HL-60 (cell line): ENCODE data around the gene RIOK1.

ENCODE experiments used
- DNase-seq, 2 experiments: peaks; one replicate each; pipeline ENCODE4 v3.0.0-alpha.2; 2010 to 2020; ENCODE audit warnings: low read depth in 1 of 2, low spot score in 1 of 2
- H3K27ac ChIP-seq: fragments of 250-450 bp; sonication (Bioruptor Pico); replicated peaks from 2 replicates; pipeline ENCODE4 v1.5.1; 2020; ENCODE audit warnings: mild to moderate bottlenecking, moderate library complexity
- H3K27me3 ChIP-seq: fragments of 250-450 bp; sonication (Bioruptor Pico); 2 replicates; pipeline ENCODE4 v1.5.1; 2021; ENCODE audit warnings: mild to moderate bottlenecking, moderate library complexity; ENCODE audit not compliant: insufficient read depth, poor library complexity, severe bottlenecking
- H3K4me3 ChIP-seq: replicated peaks from 2 replicates; pipeline ENCODE4 v1.5.1; 2011; ENCODE audit warnings: mild to moderate bottlenecking, control low read depth, low read length; ENCODE audit not compliant: insufficient read depth
- GABPA ChIP-seq: IDR thresholded peaks from 2 replicates; pipeline ENCODE4 v1.6.1; 2012; ENCODE audit warnings: low read depth
- POLR2AphosphoS5 ChIP-seq: IDR thresholded peaks from 2 replicates; pipeline ENCODE4 v1.6.1; 2012; ENCODE audit warnings: low read depth
- SPI1 ChIP-seq: IDR thresholded peaks from 2 replicates; pipeline ENCODE4 v1.6.1; 2012; ENCODE audit warnings: low read depth, mild to moderate bottlenecking, borderline replicate concordance
- TF ChIP-seq, protein P1 (sequence below): IDR thresholded peaks from one replicate; pipeline ENCODE4 v1.5.1; 2011; ENCODE audit warnings: low read length, control low read depth, inconsistent platforms; ENCODE audit not compliant: insufficient read depth
- TF ChIP-seq, protein P2 (sequence below): IDR thresholded peaks from 2 replicates; pipeline ENCODE4 v1.6.1; 2012; ENCODE audit warnings: low read depth; ENCODE audit not compliant: insufficient replicate concordance

The RIOK1 gene

DNA sequence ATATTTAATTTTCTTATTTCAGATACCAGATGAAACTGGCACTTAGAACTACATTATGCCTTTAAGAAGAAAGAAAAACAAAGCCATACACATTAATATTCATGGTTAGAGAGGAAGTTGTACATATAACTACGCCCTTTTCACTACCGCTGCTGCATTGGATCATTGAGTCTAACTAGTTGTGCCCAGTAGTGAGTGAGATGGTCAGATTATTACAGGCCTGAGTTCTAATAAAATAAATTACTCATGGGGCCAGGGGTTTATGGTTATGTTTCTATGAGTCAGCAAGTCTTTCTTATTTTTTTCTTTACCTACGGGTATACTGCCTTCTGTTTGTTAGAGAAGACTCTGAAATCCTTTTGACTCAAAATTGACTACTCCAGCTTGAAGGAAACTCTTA is 11.5 kb downstream of the RIOK1 start:
- no peak for TF ChIP-seq GABPA
- TF ChIP-seq SPI1: no peak
- TF ChIP-seq POLR2AphosphoS5: no peak
- TF ChIP-seq, protein P1, sequence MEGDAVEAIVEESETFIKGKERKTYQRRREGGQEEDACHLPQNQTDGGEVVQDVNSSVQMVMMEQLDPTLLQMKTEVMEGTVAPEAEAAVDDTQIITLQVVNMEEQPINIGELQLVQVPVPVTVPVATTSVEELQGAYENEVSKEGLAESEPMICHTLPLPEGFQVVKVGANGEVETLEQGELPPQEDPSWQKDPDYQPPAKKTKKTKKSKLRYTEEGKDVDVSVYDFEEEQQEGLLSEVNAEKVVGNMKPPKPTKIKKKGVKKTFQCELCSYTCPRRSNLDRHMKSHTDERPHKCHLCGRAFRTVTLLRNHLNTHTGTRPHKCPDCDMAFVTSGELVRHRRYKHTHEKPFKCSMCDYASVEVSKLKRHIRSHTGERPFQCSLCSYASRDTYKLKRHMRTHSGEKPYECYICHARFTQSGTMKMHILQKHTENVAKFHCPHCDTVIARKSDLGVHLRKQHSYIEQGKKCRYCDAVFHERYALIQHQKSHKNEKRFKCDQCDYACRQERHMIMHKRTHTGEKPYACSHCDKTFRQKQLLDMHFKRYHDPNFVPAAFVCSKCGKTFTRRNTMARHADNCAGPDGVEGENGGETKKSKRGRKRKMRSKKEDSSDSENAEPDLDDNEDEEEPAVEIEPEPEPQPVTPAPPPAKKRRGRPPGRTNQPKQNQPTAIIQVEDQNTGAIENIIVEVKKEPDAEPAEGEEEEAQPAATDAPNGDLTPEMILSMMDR: no peak
- Histone ChIP-seq H3K27me3 (no peaks in the 10 kb centered on the region), H3K27ac (no peak overlapping the region), H3K4me3 (no peak overlapping the region)
- no peak for DNase-seq

DNA sequence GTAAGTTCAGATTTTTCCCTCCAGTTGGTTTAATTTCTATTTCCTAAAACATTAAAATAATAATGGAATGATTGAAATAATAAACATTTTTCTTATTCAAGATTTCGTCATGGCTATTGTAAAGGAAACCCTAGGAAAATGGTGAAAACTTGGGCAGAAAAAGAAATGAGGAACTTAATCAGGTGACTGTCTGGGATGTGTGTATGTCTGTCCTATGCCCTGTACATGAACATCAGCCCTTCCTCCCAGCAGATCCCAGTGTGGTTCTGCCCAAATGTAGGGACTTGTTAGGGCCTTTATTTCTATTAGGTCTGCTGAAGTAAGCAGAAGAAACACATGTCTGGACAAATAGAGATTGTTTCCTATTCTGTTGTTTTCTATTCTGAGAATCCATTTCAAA is 13.1 kb downstream of the RIOK1 start:
- no peak for TF ChIP-seq POLR2AphosphoS5
- TF ChIP-seq, protein P2, sequence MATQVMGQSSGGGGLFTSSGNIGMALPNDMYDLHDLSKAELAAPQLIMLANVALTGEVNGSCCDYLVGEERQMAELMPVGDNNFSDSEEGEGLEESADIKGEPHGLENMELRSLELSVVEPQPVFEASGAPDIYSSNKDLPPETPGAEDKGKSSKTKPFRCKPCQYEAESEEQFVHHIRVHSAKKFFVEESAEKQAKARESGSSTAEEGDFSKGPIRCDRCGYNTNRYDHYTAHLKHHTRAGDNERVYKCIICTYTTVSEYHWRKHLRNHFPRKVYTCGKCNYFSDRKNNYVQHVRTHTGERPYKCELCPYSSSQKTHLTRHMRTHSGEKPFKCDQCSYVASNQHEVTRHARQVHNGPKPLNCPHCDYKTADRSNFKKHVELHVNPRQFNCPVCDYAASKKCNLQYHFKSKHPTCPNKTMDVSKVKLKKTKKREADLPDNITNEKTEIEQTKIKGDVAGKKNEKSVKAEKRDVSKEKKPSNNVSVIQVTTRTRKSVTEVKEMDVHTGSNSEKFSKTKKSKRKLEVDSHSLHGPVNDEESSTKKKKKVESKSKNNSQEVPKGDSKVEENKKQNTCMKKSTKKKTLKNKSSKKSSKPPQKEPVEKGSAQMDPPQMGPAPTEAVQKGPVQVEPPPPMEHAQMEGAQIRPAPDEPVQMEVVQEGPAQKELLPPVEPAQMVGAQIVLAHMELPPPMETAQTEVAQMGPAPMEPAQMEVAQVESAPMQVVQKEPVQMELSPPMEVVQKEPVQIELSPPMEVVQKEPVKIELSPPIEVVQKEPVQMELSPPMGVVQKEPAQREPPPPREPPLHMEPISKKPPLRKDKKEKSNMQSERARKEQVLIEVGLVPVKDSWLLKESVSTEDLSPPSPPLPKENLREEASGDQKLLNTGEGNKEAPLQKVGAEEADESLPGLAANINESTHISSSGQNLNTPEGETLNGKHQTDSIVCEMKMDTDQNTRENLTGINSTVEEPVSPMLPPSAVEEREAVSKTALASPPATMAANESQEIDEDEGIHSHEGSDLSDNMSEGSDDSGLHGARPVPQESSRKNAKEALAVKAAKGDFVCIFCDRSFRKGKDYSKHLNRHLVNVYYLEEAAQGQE: no peak
- no peak for TF ChIP-seq SPI1
- TF ChIP-seq, protein P1: no peak
- no peak for TF ChIP-seq GABPA
- H3K27me3 ChIP-seq: no peaks in the 10 kb centered on the region
- no peak overlapping the region for H3K27ac ChIP-seq
- DNase-seq: no peak
- no peak overlapping the region for H3K4me3 ChIP-seq

DNA sequence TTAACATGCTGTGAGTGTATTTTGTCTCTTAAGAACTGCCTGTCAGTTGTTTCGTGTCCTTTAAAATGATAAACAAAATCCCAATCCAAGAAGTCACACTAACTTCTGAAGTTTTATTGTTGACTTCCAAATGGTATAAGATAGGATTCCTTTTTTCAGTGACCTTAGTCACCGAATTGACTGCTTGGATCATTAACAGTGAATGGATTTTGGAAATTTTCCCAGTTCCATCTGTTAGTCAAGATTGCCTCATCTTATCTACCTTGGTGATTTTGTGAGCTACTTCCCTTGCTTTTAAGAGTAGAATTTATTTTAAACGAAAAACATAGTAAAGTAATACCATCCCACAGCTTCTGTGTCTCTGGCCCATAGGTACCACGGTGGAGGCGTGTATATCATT is 14.9 kb downstream of the RIOK1 start:
- no peak overlapping the region for H3K27ac ChIP-seq
- no peak for DNase-seq
- H3K4me3 ChIP-seq: no peak overlapping the region
- no peak for TF ChIP-seq SPI1
- TF ChIP-seq, protein P2: no peak
- no peak for TF ChIP-seq POLR2AphosphoS5
- no peaks in the 10 kb centered on the region for H3K27me3 ChIP-seq

DNA sequence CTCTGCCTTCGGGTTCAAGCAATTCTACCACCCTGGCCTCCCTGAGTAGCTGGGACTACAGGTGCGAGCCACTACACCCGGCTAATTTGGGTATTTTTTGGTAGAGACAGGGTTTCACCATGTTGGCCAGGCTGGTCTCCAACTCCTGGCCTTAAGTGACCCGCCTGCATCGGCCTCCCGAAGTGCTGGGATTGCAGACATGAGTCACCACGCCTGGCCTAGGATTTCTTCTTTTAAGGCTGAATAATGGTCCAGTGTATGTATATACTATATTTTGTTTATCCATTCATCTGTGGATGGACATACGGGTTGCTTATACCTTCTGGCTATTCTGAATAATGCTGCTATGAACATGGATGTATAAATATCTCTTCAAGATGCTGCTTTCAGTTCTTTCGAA is 17.1 kb downstream of the RIOK1 start:
- Histone ChIP-seq H3K27me3 (no peaks in the 10 kb centered on the region), H3K27ac (no peak overlapping the region), H3K4me3 (no peak overlapping the region)
- DNase-seq: no peak
- TF ChIP-seq GABPA (no peak), SPI1 (no peak), POLR2AphosphoS5 (no peak)
- TF ChIP-seq, protein P2: no peak
- TF ChIP-seq, protein P1: no peak
